Loucy (cell line): Measurements from ENCODE around the gene HELLS.
"Not testable (repeated sequence)": the region's sequence is repeated elsewhere in the genome, so short reads cannot be mapped to it uniquely, and the experiment has no call there.

Experiments
- H2AFZ ChIP-seq: fragments of 200-600 bp; sonication (generic); 2 replicates; pipeline ENCODE4 v1.6.0; 2016; ENCODE audit warnings: antibody characterized with exemption, mild to moderate bottlenecking, low read length, moderate library complexity
- H3F3A ChIP-seq: fragments of 200-600 bp; 2 replicates; pipeline ENCODE4 v1.6.0; 2016; ENCODE audit warnings: antibody characterized with exemption, low read depth, mild to moderate bottlenecking
- H3K27me3 ChIP-seq: fragments of 200-600 bp; sonication (generic); 2 replicates; pipeline ENCODE4 v1.6.1; 2014; ENCODE audit warnings: low read length, mild to moderate bottlenecking; ENCODE audit not compliant: insufficient read depth, poor library complexity, severe bottlenecking
- H3K36me3 ChIP-seq: fragments of 200-600 bp; sonication (generic); 2 replicates; pipeline ENCODE4 v1.6.1; 2016; ENCODE audit warnings: low read length; ENCODE audit not compliant: insufficient read depth
- H3K4me1 ChIP-seq: fragments of 200-600 bp; sonication (generic); 2 replicates; pipeline ENCODE4 v1.5.1; 2014; ENCODE audit warnings: low read length, mild to moderate bottlenecking; ENCODE audit not compliant: insufficient read depth, poor library complexity, severe bottlenecking
- H3K4me2 ChIP-seq: fragments of 200-600 bp; sonication (generic); 2 replicates; pipeline ENCODE4 v1.6.0; 2014; ENCODE audit warnings: antibody characterized with exemption, low read length, low read depth, mild to moderate bottlenecking; ENCODE audit not compliant: poor library complexity, severe bottlenecking
- H3K4me3 ChIP-seq: fragments of 200-600 bp; sonication (generic); 2 replicates; pipeline ENCODE4 v1.5.1; 2014; ENCODE audit warnings: low read length, mild to moderate bottlenecking, mixed read lengths; ENCODE audit not compliant: poor library complexity, severe bottlenecking
- H3K79me2 ChIP-seq: fragments of 200-600 bp; sonication (generic); 2 replicates; pipeline ENCODE4 v1.6.1; 2014; ENCODE audit warnings: low read length; ENCODE audit not compliant: insufficient read depth
- H3K9ac ChIP-seq: fragments of 200-600 bp; sonication (generic); 2 replicates; pipeline ENCODE4 v1.6.0; 2014; ENCODE audit warnings: mild to moderate bottlenecking, low read depth, low read length, moderate library complexity; ENCODE audit not compliant: poor library complexity, severe bottlenecking
- H3K9me2 ChIP-seq: fragments of 200-600 bp; sonication (generic); replicated peaks from 2 replicates; pipeline ENCODE4 v1.6.1; 2016; ENCODE audit warnings: low read depth, low read length, mixed read lengths
- H3K9me3 ChIP-seq: fragments of 200-600 bp; sonication (generic); 2 replicates; pipeline ENCODE4 v1.6.1; 2014; ENCODE audit warnings: mild to moderate bottlenecking, antibody characterized with exemption, low read length, low read depth; ENCODE audit not compliant: insufficient read depth
- H4K20me1 ChIP-seq: fragments of 200-600 bp; sonication (generic); 2 replicates; pipeline ENCODE4 v1.6.0; 2014; ENCODE audit warnings: antibody characterized with exemption, low read length, mild to moderate bottlenecking; ENCODE audit not compliant: insufficient read depth, poor library complexity, severe bottlenecking
- CTCF ChIP-seq: fragments of 200-600 bp; sonication (generic); conservative IDR thresholded peaks from 2 replicates; pipeline ENCODE4 v1.5.1; 2014; ENCODE audit warnings: mild to moderate bottlenecking, antibody characterized with exemption, low read length
- EZH2phosphoT487 ChIP-seq: fragments of 200-600 bp; IDR thresholded peaks from 2 replicates; pipeline ENCODE4 v1.6.1; 2018; ENCODE audit warnings: antibody characterized with exemption, mild to moderate bottlenecking, moderate library complexity, borderline replicate concordance

Gene HELLS

GRCh38 chr10:94533027-94533426 lies 12.6 kb upstream of the HELLS start:
- Histone ChIP-seq H3K79me2 (no peaks in the 10 kb centered on the region), H3K4me1 (no peaks in the 10 kb centered on the region), H3K9me3 (no peaks in the 10 kb centered on the region), H3K4me3 (no peak overlapping the region), H3K4me2 (no peak overlapping the region), H3F3A (no peaks in the 10 kb centered on the region), H3K27me3 (no peaks in the 10 kb centered on the region), H3K9me2 (no peaks in the 10 kb centered on the region), H4K20me1 (no peaks in the 10 kb centered on the region), H3K36me3 (no peaks in the 10 kb centered on the region), H3K9ac (no peak overlapping the region), H2AFZ (no peak overlapping the region)
- TF ChIP-seq EZH2phosphoT487 (no peak), CTCF (no peak)

- not testable (repeated sequence) for H2AFZ ChIP-seq, H4K20me1 ChIP-seq, H3K27me3 ChIP-seq, H3K9me3 ChIP-seq, H3F3A ChIP-seq, H3K9ac ChIP-seq, H3K9me2 ChIP-seq, H3K36me3 ChIP-seq, H3K4me2 ChIP-seq, H3K4me3 ChIP-seq
- H3K4me1 ChIP-seq: peaks cover 27% of the 10 kb centered on the region
- H3K79me2 ChIP-seq: peaks cover 17% of the 10 kb centered on the region
Measured at GRCh38 chr10:94542282-94542681, 3.3 kb upstream of the HELLS start.

- no peak for TF ChIP-seq CTCF
- TF ChIP-seq EZH2phosphoT487: no peak
- Histone ChIP-seq H3K9me3 (no peaks in the 10 kb centered on the region), H3K4me2 (peak overlapping the region; percentile 84), H3F3A (no peaks in the 10 kb centered on the region), H4K20me1 (peaks cover 33% of the 10 kb centered on the region), H3K4me1 (peaks cover 42% of the 10 kb centered on the region), H3K27me3 (no peaks in the 10 kb centered on the region), H3K4me3 (peak overlapping the region; percentile 84), H3K36me3 (no peaks in the 10 kb centered on the region), H2AFZ (peak overlapping the region; percentile 100), H3K9ac (peak overlapping the region; percentile 91), H3K9me2 (no peaks in the 10 kb centered on the region), H3K79me2 (peaks cover 55% of the 10 kb centered on the region)
Measured at GRCh38 chr10:94546049-94546900, 687 bp downstream of the HELLS start.

GRCh38 chr10:94546901-94547185 lies 1.3 kb downstream of the HELLS start:
- Histone ChIP-seq H3K27me3 (no peaks in the 10 kb centered on the region), H3F3A (no peaks in the 10 kb centered on the region), H3K4me1 (peaks cover 42% of the 10 kb centered on the region), H3K36me3 (no peaks in the 10 kb centered on the region), H3K9me2 (no peaks in the 10 kb centered on the region), H2AFZ (no peak overlapping the region), H3K4me2 (peak overlapping the region; percentile 84), H3K9ac (peak overlapping the region; percentile 91), H3K79me2 (peaks cover 61% of the 10 kb centered on the region), H3K9me3 (no peaks in the 10 kb centered on the region), H4K20me1 (peaks cover 33% of the 10 kb centered on the region), H3K4me3 (peak overlapping the region; percentile 84)
- no peak for TF ChIP-seq CTCF
- TF ChIP-seq EZH2phosphoT487: no peak
